GM18867 (cell line): ENCODE results near the gene RYR1.
"Not testable (repeated sequence)": the region's sequence is repeated elsewhere in the genome, so short reads cannot be mapped to it uniquely, and the experiment has no call there.

ENCODE experiments used
- ATAC-seq: cut with Tn5 transposase; IDR thresholded peaks from one replicate; pipeline ENCODE4 v1.9.1; 2021; ENCODE audit warnings: mild to moderate bottlenecking, moderate library complexity; ENCODE audit not compliant: unreplicated experiment

The RYR1 gene

GRCh38 chr19:38512277-38512676 is 78.8 kb downstream of the RYR1 start:
- ATAC-seq = no peak

DNA sequence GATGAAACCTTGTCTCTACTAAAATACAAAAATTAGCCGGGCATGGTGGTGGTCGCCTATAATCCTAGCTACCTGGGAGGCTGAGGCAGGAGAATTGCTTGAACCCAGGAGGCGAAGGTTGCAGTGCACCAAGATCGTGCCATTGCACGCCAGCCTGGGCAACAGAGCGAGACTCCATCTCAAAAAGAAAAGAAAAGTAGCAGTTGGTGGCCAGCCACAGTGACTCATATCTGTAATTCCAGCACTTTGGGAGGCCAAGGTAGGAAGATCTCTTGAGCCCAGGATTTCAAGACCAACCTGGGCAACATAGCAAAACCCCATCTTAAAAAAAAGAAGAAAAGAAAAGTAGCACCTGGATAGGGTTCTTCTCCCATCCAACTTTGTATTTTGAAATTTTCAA is 79.7 kb downstream of the RYR1 start:
- ATAC-seq = not testable (repeated sequence)

DNA sequence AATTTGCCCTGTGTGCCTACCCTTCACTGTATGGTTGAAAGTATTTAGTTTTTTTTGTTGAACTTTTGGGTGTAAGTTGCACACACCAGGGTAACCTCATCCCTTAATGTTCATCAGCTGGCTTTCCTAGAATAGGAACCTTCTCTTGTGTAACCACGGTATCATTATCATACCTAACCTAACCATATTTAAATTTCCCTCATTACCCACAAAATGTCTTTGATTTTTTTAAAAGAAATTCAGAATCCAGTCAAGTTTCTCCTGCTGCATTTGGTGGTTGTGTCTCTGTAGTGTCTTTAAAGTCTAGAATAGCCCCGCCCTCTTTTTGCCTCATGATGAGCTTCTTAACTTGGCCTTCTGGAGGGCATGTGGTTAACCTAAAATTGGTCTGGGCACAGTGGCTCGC is 80.3 kb downstream of the RYR1 start:
- ATAC-seq = no peak

GRCh38 chr19:38514812-38515633 is 81.5 kb downstream of the RYR1 start:
- peak; percentile 40 for ATAC-seq

DNA sequence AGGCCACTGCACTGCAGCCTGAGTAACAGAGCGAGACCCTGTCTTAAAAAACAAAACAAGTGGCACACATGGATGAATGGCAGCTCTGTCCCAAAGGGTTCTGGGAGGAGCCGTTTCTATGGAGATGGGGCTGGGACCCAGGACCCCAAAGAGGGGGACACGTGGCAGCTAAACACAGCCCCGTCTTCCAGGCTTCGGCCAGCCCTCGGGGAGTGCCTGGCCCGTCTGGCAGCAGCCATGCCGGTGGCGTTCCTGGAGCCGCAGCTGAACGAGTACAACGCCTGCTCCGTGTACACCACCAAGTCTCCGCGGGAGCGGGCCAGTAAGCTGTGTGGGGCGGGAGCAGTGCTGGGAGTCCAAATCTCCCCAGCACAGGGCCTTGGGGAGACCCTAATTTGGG is 82.4 kb downstream of the RYR1 start:
- ATAC-seq = no peak

DNA sequence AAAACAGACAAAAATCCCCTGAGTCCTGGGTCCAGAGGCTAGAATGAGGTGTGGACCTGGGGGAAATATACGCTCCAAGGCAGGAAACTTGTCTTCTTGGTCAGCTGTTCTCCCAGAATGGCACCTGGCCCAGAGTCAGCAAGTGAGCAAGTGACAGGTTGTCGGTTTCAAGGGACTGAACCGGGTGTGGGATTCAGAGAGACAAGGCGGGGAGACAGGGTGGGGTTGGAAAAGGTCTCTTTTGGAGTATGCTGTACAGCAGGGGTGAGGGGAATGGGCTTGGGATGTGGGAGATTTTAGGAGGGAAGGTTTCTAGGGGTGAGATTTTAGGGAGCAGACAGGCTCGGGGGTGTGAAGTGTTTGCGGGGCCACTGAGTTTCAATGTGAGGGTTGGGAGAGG is 83.3 kb downstream of the RYR1 start:
- ATAC-seq = no peak

DNA sequence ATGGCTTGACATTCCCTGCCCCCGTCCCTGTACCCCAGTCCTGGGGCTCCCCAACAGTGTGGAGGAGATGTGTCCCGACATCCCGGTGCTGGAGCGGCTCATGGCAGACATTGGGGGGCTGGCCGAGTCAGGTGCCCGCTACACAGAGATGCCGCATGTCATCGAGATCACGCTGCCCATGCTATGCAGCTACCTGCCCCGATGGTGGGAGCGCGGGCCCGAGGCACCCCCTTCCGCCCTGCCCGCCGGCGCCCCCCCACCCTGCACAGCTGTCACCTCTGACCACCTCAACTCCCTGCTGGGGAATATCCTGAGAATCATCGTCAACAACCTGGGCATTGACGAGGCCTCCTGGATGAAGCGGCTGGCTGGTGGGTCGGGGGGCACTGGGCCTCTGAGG is 83.8 kb downstream of the RYR1 start:
- ATAC-seq = no peak

GRCh38 chr19:38517980-38518379 is 84.5 kb downstream of the RYR1 start:
- ATAC-seq = not testable (repeated sequence)

GRCh38 chr19:38519168-38519567 is 85.7 kb downstream of the RYR1 start:
- no peak for ATAC-seq

DNA sequence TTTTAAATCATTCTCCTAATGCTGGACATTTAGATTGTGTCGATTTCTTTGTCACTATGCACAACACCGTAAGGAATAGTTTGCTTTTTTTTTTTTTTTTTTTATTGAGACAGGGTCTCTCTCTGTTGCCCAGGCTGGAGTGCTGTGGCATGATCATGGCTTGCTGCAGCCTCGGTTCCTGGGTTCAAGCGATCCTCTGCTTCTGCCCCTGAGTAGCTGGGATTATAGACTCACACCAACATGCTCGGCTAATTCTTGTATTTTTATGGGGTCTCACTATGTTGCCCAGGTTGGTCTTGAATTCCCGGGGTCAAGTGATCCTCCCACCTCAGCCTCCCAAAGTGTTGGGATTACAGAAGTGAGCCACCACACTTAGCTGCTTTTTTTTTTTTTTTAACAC is 86.5 kb downstream of the RYR1 start:
- ATAC-seq = no peak

- no peak for ATAC-seq
These were observed 89.4 kb downstream of the RYR1 start for GRCh38 chr19:38522915-38523314.

DNA sequence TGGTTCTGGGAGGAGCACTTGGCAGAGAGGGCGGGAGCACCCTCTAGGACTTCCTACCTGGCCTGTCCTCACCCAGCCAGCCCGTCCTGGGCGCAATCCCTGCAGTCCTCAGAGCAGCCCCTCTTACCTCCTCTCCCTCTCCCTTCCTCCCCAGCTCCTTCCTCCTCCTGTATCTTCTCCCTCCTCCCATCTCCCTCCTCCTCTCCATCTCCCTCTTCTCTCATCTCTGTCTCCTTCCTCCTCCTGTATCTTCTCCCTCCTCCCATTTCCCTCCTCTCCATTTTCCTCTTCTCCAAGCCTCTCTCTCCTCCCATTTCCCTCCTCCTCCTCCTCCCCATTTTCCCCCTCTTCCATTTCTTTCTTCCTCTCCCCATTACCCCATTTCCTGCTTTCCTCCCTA is 89.8 kb downstream of the RYR1 start:
- ATAC-seq = no peak

- ATAC-seq = no peak
These were observed 90.9 kb downstream of the RYR1 start for GRCh38 chr19:38524369-38524768.

GRCh38 chr19:38524994-38525634 is 91.6 kb downstream of the RYR1 start:
- no peak for ATAC-seq

DNA sequence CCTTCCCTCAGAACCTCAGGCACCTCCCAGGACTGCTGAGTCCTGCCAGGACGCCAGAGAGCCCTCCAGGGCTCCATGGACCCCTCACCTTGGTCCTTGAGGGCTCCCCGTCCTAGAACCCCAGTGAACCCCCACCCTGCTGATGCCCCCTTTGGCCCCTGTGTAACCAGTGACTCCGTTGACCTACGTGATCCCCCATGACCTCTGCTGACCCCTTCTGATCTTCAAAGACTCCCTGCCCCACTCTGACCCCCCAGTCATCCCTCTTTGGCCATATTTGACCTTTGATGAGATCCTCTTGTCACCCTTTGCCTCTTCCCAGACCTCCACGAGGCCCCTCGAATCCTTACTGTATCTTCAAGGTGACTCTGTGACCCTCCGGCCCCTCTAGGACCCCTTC is 92.9 kb downstream of the RYR1 start:
- ATAC-seq = no peak

GRCh38 chr19:38527466-38528136 is 94.1 kb downstream of the RYR1 start:
- ATAC-seq = no peak

GRCh38 chr19:38528213-38528755 is 94.8 kb downstream of the RYR1 start:
- ATAC-seq = no peak

DNA sequence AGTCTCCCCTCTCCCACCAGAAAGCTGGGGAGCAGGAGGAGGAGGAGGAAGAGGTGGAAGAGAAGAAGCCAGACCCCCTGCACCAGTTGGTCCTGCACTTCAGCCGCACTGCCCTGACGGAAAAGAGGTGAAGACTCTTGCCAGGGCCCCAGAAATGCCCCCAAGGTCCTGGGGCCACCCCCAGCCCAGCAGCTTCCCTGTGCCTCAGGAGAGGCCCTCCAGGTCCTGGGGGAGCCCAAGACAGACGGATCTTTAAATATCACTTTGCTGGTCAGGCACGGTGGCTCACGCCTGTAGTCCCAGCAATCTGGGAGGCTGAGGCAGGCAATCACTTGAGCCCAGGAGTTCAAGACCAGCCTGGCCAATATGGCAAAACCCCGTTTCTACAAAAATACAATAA is 95.4 kb downstream of the RYR1 start:
- ATAC-seq = no peak

DNA sequence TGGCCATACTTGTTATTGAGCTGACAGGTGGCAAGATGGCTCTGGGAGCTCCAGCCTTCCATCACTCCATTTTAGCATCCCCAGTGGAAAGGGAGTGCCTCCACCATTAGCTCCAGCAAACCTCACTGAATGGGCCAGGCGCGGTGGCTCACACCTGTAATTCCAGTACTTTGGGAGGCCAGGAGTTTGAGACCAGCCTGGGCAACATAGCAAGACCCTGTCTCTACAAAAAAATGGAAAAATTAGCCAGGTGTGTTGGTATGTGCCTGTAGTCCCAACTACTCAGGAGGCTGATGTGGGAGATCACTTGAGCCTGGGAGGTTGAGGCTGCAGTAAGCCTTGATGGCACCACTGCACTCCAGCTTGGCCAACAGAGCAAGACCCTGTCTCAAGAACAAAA is 98.0 kb downstream of the RYR1 start:
- ATAC-seq = no peak

DNA sequence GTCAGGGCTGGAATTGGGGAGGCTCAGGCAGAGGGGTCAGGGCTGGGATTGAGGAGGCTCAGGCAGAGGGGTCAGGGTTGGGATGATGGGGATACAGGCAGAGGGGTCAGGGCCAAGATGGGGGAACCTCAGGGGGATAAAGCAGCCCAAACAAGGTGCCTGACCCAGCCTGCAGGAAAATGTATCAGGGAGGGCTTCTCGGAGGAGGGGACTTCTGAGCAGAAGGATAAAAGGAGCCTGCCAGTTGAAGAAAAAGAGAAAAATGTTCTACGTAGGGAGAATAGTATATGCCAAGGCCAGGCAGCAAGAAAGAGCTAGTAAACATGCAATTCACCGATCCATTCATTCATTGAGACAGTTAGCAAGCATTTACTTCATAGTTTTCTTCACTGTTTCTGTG is 99.4 kb downstream of the RYR1 start:
- ATAC-seq = no peak

GRCh38 chr19:38534574-38534973 is 101.1 kb downstream of the RYR1 start:
- ATAC-seq = no peak

DNA sequence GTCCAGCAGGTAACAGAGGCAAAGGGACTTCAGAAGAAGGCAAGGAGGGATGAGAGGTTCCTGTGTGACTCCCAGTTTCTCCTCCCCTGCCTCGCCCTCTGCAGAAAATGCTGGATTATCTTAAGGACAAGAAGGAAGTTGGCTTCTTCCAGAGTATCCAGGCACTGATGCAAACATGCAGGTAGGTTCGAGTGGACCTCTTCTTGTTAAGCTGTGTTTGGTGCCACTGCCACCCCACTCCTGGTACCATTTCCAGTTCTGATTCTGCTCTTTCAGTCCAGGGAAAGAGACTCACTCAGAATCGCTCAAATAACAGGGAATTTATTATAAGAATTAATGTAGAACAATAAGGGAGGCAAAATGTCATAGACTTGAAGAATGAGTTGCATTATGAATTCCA is 101.7 kb downstream of the RYR1 start:
- no peak for ATAC-seq
